M059J (cell line): ENCODE measurements around the gene MPDU1. TPM values are rescaled to one million over a fixed set of nuclear protein-coding genes. Genes with fewer than 3 reads are reported as not detected.
A peak's percentile ranks its signal among the peaks of the same experiment; 100 is the strongest.

Experiments used
- DNase-seq: peaks from one replicate; pipeline ENCODE4 v3.0.0-alpha.2; 2012; ENCODE audit warnings: low read depth
- total RNA-seq: library from RNA; depleted of rRNA; stranded (reverse); fragments of >200 nt; shearing (Covaris generic); gene quantifications from 2 replicates; pipeline ENCODE4 v1.2.3, GENCODE V29; 2014

Gene MPDU1
- total RNA-seq, 1 experiment from 2014 or later: 216 TPM

DNA sequence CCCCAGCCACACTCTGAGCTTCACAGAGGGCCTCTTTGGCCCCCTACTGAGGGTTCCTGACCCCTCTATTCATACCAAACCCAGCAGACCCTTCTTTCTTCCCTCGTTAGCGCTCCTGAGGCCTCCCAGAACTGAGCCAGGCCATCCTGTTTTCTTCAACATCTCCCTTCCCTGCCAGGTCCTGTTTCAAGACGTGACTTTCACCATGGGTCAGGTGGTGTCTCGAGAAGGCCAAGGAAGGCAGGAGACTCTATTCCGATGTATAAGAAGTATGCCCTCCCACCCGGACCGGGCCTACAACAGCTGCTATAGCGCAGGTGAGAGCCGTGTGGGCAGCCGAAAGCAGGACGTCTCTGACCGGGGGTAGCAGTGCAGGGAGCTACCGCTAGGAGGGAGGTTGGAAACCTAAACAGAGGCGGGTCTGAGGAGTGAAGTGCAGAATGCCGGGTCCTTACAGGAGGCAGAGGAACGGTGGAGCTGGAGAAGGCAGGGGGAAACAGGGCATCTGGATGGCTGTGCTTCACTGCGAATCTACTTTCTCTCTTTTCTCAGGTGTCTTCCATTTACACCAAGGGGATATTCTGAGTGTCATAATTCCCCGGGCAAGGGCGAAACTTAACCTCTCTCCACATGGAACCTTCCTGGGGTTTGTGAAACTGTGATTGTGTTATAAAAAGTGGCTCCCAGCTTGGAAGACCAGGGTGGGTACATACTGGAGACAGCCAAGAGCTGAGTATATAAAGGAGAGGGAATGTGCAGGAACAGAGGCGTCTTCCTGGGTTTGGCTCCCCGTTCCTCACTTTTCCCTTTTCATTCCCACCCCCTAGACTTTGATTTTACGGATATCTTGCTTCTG is 23.3 kb upstream of the MPDU1 start:
- no peak for DNase-seq

DNA sequence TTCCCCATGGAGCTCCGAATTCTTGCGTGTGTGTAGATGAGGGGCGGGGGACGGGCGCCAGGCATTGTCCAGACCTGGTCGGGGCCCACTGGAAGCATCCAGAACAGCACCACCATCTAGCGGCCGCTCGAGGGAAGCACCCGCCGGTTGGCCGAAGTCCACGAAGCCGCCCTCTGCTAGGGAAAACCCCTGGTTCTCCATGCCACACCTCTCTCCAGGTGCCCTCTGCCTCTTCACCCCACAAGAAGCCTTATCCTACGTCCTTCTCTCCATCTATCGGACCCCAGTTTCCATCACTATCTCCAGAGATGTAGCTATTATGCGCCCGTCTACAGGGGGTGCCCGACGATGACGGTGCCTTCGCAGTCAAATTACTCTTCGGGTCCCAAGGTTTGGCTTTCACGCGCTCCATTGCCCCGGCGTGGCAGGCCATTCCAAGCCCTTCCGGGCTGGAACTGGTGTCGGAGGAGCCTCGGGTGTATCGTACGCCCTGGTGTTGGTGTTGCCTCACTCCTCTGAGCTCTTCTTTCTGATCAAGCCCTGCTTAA is 22.6 kb upstream of the MPDU1 start:
- DNase-seq: peak; percentile 80

DNA sequence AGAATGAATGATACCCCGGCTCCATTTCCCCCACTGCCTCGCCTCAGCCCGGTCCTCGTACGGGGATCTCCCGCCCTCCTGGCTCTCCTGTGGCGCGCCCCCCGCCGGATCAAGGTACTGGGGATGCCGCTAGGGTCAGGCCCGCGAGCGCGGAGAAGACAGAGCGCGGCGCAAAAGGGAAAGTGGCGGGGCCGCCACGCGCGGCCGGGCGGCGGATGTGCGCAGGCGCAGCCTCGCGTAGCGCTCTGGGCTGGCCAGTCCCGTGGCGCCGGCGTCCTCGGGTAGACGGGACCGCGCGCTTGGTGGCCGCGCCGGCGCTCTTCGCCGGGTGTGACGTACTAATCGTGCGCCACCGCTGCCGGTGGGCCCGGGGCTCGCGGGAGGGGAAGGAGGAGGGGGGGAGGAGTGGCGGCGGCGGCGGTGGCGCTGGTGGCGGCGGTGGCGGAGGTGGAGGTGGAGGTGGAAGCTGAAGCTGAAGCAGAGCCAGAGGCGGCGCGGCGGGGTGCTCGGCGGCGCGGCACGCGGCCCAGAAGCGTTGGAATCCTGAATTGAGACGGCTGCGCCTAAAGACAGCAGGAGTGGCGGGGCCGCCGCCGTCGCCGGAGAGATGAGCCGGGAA is 22.0 kb upstream of the MPDU1 start, which contains the start of gene SENP3:
Gene SENP3 (plus strand): TSS at position 331 of the 619 bp plus-strand sequence. CDS start 1,158 bp downstream, outside the sequence.
- DNase-seq: peak; percentile 83

DNA sequence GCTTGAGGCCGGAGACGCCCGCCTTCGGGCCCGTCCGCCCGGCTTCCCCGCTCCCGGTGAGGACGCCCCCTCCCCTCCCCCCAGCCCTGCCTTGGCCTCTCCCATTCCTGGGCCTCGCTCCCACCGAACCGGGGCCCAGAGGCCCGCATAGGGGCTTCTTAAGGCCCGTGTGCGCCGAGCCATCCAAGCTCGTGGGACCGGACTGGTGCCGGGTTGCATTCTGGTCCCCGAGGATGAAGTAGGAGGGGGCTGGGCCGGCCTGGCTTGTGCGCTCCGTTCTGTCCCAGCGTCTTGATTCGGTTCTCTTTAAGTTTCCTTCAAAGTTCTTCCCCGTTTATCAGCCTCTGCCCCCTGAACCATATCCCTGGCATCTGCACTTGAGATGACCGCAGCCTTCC is 21.4 kb upstream of the MPDU1 start:
- no peak for DNase-seq

DNA sequence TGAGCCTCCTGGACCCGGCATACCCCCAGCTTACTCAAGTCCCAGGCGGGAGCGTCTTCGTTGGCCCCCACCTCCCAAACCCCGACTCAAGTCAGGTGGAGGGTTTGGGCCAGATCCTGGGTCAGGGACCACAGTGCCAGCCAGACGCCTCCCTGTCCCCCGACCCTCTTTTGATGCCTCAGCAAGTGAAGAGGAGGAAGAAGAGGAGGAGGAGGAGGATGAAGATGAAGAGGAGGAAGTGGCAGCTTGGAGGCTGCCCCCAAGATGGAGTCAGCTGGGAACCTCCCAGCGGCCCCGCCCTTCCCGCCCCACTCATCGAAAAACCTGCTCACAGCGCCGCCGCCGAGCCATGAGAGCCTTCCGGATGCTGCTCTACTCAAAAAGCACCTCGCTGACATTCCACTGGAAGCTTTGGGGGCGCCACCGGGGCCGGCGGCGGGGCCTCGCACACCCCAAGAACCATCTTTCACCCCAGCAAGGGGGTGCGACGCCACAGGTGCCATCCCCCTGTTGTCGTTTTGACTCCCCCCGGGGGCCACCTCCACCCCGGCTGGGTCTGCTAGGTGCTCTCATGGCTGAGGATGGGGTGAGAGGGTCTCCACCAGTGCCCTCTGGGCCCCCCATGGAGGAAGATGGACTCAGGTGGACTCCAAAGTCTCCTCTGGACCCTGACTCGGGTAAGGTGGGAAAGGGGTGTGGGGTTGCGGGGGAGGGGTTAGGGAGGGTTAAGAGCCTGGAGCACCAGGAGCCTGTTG is 20.4 kb upstream of the MPDU1 start:
- no peak for DNase-seq

DNA sequence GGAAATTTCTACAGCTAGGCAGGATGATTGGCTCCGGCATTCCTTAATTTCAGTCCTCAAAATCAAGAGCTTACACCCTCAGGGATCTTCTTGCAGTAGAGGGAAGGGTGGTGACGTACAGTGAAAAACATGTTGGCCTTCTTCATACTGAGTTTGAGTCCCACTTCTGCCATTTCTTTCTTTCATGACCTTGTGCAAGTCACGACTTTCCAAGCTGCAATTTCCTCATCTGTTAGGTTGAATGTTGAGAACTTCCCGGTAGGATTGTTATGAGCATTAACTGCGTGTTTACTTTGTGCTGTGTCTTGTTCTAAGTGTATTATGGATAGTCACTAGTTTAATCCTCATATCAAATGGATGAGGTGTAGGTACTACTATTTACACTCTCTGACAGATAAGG is 14.1 kb upstream of the MPDU1 start:
- DNase-seq: no peak

DNA sequence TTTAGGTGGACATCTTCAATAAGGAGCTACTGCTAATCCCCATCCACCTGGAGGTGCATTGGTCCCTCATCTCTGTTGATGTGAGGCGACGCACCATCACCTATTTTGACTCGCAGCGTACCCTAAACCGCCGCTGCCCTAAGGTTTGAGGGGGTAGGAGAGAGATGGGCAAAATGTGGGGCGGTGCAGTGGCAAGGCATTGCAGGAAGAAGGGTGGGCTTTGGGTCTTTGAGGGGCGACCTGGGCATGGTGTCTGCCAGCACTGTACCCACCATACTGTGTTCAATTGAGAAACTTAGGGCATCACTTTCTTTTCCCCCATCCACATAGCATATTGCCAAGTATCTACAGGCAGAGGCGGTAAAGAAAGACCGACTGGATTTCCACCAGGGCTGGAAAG is 13.3 kb upstream of the MPDU1 start:
- no peak for DNase-seq

DNA sequence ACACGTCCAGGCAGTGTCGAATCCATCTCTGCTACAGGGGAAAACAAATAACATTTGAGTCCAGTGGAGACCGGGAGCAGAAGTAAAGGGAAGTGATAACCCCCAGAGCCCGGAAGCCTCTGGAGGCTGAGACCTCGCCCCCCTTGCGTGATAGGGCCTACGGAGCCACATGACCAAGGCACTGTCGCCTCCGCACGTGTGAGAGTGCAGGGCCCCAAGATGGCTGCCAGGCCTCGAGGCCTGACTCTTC is 11.4 kb upstream of the MPDU1 start:
- no peak for DNase-seq

DNA sequence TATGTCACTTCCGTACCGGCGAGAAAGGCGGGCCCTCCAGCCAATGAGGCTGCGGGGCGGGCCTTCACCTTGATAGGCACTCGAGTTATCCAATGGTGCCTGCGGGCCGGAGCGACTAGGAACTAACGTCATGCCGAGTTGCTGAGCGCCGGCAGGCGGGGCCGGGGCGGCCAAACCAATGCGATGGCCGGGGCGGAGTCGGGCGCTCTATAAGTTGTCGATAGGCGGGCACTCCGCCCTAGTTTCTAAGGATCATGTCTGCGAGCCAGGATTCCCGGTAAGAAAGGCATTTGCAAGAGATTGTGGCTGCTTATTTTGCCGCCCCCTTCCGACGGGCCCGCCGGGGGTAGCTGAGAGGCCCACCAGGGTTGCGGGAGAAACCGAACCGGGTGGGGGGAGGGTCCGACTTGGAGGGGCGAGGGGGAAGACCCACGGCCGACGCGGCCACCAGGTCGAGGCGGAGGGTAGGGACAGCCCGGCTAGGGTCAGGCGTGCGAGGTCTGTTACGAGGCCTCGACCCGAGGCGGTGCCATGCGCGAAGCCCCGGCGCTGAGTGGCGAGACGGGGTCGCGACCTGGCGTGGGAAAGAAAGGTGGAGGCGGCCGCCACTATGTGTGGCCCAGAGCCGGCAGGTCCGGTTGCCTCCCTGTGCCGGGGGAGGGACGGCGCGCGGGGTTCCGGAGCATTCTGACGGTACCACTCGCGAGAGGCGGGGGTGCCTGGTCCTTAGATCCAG is 10.9 kb upstream of the MPDU1 start:
- DNase-seq: peak; percentile 99

DNA sequence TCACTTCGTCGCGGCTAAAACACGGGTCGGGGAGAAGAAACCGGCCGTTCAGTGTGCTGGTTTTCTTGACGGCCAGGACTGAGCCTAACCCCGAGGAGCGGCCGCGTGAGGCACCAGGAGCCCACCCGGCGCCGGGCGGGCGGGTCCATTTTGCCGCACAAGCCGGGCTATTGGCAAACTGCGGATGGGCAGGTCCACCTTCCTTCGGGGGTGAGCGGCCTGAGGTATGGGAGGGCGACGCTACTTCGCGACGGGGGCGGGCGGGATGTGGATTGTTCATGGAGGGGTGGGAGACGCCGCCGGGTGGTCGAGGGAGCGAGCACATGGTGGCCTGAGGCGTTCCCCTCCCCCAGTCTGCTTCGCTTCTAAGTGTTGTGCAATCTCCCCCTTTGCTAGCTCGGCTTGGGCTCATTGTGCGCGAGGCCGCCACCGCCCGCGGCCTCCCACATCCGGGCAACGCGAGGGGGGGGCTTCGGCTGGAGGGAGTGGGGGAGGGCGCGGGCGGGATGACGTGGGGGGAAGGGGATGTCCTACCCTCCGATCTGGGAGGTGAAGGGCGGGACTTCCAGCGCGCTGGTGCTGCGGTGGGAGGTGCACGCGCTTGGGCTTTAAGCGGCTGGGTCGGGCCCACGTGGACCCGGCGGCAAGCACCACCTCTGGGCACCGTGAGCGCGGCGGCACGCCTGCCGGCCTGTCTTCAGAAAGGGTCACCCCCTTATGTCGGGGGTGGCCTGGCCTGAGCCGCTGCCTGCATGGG is 10.2 kb upstream of the MPDU1 start:
- peak; percentile 83 for DNase-seq

DNA sequence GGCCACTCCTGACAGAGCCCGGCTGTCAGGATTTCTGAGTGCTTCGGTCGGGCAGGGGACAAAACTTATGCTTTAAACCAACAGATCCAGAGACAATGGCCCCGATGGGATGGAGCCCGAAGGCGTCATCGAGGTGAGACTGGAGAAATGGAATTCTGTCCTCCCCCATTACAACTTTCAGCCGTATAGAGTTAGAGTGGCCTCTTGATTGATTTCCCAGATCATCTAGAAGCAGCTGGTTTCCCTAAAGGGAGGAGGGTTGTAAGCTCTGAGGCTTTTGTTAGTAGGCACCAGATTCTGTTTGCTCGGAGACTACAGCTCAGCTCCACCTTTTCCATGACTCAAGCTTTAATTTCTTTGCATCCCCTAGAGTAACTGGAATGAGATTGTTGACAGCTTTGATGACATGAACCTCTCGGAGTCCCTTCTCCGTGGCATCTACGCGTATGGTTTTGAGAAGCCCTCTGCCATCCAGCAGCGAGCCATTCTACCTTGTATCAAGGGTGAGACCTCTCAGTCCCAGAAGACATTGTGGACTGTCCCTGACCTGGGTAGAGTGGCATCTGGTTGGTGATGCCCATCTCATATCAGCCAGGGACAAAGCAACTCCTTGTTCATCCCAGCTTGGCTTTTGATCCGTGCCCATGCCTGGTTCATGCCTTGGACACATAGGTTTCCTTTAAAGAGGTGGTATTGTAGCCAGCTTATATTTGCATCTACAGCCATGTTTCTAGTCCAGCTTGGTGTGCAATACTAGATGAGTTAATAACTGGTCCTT is 9.3 kb upstream of the MPDU1 start:
- no peak for DNase-seq

DNA sequence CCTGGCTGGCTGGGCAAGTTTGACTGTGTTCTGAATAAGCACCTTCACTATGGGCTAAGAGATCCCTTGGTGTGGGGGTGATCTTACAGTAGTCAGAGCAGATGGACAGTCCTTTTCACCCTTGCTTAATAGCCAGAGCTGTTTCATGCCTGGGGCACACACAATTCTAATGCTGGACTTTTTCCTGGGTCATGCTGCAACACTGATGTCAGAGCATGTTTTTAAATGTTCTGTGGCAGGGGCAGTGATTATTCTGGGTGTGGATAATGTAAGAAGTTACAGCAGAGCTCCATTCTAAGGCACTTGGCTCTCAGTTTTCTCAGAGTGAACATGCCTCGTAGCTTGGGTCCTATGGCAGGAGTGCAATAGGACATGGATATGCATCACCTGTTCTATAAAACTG is 8.2 kb upstream of the MPDU1 start:
- no peak for DNase-seq

DNA sequence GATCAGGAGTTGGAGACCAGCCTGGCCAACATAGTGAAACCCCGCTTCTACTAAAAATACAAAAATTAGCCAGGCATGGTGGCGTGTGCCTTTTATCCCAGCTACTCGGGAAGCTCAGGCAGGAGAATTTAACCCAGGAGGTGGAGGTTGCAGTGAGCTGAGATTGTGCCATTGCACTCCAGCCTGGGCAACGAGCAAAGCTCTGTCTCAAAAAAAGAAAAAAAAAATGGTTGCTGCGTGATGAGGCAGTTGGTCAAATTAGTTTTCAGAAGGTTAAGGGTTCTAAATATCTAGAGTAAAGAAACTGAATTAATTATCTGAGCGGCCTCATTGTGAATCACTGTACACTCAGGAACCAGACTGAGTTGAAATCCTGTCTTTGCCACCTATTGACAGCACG is 7.7 kb upstream of the MPDU1 start:
- no peak for DNase-seq

DNA sequence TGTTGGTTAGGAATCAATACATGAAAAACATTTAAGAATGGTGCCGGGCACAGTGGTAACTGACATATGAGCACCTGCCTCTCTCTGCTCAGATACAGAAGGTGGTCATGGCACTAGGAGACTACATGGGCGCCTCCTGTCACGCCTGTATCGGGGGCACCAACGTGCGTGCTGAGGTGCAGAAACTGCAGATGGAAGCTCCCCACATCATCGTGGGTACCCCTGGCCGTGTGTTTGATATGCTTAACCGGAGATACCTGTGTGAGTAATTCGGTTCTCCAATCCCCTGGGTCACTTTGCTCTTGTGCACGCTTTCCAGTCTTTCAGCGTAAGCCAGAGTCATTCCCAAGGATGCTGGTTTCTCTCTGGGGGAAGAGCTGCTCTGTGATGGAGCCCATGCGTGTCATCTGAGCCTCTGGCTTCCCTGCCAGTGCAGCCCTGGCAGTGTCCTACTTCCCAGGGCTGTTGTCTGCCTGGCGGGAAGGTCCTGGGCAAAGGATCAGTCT is 7.2 kb upstream of the MPDU1 start:
- no peak for DNase-seq

DNA sequence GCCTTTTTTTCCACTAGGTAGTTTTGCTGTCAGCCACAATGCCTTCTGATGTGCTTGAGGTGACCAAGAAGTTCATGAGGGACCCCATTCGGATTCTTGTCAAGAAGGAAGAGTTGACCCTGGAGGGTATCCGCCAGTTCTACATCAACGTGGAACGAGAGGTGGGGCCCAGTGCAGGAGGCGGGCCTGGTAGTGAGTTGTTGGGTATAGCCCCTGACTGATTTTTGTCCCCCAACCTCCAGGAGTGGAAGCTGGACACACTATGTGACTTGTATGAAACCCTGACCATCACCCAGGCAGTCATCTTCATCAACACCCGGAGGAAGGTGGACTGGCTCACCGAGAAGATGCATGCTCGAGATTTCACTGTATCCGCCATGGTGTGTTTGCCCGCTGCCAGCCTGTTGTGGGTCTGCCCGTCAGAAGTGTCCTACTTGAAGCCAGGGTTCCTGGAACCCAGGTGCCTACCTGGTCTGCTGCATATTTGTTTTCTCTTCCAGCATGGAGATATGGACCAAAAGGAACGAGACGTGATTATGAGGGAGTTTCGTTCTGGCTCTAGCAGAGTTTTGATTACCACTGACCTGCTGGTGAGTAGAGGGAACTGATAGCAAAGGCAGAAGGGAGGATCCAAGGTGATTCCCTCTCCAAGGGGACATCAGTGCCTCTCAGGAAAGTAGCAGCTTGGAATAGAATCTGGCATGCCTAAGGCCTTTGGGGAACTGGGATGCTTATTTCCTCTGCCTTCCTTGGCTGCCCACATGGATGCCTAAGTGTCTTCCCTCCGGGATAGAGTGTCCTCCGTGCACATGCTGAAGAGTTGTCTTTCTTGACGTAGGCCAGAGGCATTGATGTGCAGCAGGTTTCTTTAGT is 6.1 kb upstream of the MPDU1 start:
- no peak for DNase-seq

DNA sequence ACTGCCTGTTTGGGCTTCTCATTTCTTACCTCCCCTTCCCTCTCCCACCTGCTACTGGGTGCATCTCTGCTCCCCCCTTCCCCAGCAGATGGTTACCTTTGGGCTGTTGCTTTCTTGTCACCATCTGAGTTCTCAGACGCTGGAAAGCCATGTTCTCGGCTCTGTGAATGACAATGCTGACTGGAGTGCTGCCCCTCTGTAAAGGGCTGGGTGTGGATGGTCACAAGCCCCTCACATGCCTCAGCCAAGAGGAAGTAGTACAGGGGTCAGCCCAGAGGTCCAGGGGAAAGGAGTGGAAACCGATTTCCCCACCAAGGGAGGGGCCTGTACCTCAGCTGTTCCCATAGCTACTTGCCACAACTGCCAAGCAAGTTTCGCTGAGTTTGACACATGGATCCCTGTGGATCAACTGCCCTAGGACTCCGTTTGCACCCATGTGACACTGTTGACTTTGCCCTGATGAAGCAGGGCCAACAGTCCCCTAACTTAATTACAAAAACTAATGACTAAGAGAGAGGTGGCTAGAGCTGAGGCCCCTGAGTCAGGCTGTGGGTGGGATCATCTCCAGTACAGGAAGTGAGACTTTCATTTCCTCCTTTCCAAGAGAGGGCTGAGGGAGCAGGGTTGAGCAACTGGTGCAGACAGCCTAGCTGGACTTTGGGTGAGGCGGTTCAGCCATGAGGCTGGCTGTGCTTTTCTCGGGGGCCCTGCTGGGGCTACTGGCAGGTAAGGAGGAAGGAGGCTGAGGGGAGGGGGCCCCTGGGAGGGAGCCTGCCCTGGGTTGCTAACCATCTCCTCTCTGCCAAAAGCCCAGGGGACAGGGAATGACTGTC is 4.4 kb upstream of the MPDU1 start, which contains the start of gene CD68:
Gene CD68 (plus strand): TSS at position 638 of the 833 bp plus-strand sequence. CDS start 40 bp downstream, at position 678.
- peak; percentile 95 for DNase-seq

DNA sequence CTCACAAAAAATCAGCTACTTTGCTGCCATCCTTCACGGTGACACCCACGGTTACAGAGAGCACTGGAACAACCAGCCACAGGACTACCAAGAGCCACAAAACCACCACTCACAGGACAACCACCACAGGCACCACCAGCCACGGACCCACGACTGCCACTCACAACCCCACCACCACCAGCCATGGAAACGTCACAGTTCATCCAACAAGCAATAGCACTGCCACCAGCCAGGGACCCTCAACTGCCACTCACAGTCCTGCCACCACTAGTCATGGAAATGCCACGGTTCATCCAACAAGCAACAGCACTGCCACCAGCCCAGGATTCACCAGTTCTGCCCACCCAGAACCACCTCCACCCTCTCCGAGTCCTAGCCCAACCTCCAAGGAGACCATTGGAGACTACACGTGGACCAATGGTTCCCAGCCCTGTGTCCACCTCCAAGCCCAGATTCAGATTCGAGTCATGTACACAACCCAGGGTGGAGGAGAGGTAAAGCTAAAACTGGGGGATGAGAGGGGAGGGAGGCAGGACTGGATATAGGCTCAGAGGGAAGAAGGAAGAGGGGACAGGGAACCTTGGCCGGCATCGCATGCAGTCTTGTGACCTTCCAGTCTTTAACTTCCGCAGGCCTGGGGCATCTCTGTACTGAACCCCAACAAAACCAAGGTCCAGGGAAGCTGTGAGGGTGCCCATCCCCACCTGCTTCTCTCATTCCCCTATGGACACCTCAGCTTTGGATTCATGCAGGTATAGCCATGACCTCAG is 3.6 kb upstream of the MPDU1 start:
- DNase-seq: no peak
